SU-DHL-6 (cell line): Measurements from ENCODE around the gene GRIN2B.

Experiments
- H2AFZ ChIP-seq: fragments of 200-600 bp; sonication (generic); 2 replicates; pipeline ENCODE4 v1.6.1; 2014; ENCODE audit warnings: low read depth, mild to moderate bottlenecking, moderate library complexity, mixed read lengths, antibody characterized with exemption, low read length; ENCODE audit not compliant: severe bottlenecking
- H3F3A ChIP-seq: fragments of 200-600 bp; shearing (Covaris generic); 2 replicates; pipeline ENCODE4 v1.6.0; 2016; ENCODE audit warnings: antibody characterized with exemption, mild to moderate bottlenecking; ENCODE audit not compliant: insufficient read depth
- H3K27ac ChIP-seq: fragments of 200-600 bp; sonication (generic); 2 replicates; pipeline ENCODE4 v1.5.1; 2016; ENCODE audit warnings: low read depth, mild to moderate bottlenecking, low read length, moderate library complexity, mixed read lengths
- H3K27me3 ChIP-seq: fragments of 200-600 bp; sonication (generic), shearing (Covaris generic); 2 replicates; pipeline ENCODE4 v1.6.0; 2014; ENCODE audit warnings: mild to moderate bottlenecking, low read length
- H3K36me3 ChIP-seq: fragments of 200-600 bp; sonication (generic); 2 replicates; pipeline ENCODE4 v1.6.1; 2014; ENCODE audit warnings: mild to moderate bottlenecking, low read length, mixed read lengths
- H3K4me2 ChIP-seq: fragments of 300-600, 200-600 bp; shearing (Covaris generic), sonication (generic); 2 replicates; pipeline ENCODE4 v1.6.0; 2014; ENCODE audit warnings: low read length, low read depth, mild to moderate bottlenecking; ENCODE audit not compliant: poor library complexity, severe bottlenecking
- H3K4me3 ChIP-seq: fragments of 200-600 bp; sonication (generic); 2 replicates; pipeline ENCODE4 v1.5.1; 2014; ENCODE audit warnings: antibody characterized with exemption, low read length, mild to moderate bottlenecking, mixed read lengths; ENCODE audit not compliant: insufficient read depth, poor library complexity, severe bottlenecking
- H3K79me2 ChIP-seq: fragments of 200-600 bp; sonication (generic); 2 replicates; pipeline ENCODE4 v1.6.1; 2014; ENCODE audit warnings: mild to moderate bottlenecking, low read length, moderate library complexity; ENCODE audit not compliant: insufficient read depth
- H3K9ac ChIP-seq: fragments of 200-600 bp; sonication (generic); 2 replicates; pipeline ENCODE4 v1.7.0; 2014; ENCODE audit warnings: mild to moderate bottlenecking, low read length
- H3K9me2 ChIP-seq: fragments of 200-600 bp; sonication (generic); replicated peaks from 2 replicates; pipeline ENCODE4 v1.6.1; 2014; ENCODE audit warnings: low read length; ENCODE audit not compliant: insufficient read depth
- H3K9me3 ChIP-seq: fragments of 200-600 bp; sonication (generic); 2 replicates; pipeline ENCODE4 v1.6.1; 2014; ENCODE audit warnings: low read length, mixed read lengths; ENCODE audit not compliant: insufficient read depth
- H4K20me1 ChIP-seq: fragments of 200-600 bp; sonication (generic); 2 replicates; pipeline ENCODE4 v1.6.1; 2014; ENCODE audit warnings: low read depth, mild to moderate bottlenecking, antibody characterized with exemption, low read length, moderate library complexity, mixed read lengths
- CTCF ChIP-seq: fragments of 200-600 bp; sonication (generic); IDR thresholded peaks from one replicate; pipeline ENCODE4 v1.5.1; 2017; ENCODE audit warnings: antibody characterized with exemption, mild to moderate bottlenecking, low read length, moderate library complexity; ENCODE audit not compliant: insufficient read depth, poor library complexity, severe bottlenecking
- EZH2phosphoT487 ChIP-seq: fragments of 200-600 bp; sonication (generic), shearing (Covaris generic); conservative IDR thresholded peaks from 2 replicates; pipeline ENCODE4 v1.6.1; 2018; ENCODE audit warnings: mild to moderate bottlenecking, antibody characterized with exemption, low read length, moderate library complexity, mixed read lengths

GRIN2B gene

GRCh38 chr12:13980538-13981295 is 685 bp downstream of the GRIN2B start:
- TF ChIP-seq CTCF: no peak
- no peak for TF ChIP-seq EZH2phosphoT487
- H3K4me2 ChIP-seq: no peak overlapping the region
- no peaks in the 10 kb centered on the region for H3K9me2 ChIP-seq
- H3K9me3 ChIP-seq: no peaks in the 10 kb centered on the region
- no peaks in the 10 kb centered on the region for H3K79me2 ChIP-seq
- no peaks in the 10 kb centered on the region for H4K20me1 ChIP-seq
- H3K27ac ChIP-seq: no peak overlapping the region
- H3K27me3 ChIP-seq: no peaks in the 10 kb centered on the region
- no peak overlapping the region for H2AFZ ChIP-seq
- no peak overlapping the region for H3K4me3 ChIP-seq
- H3F3A ChIP-seq: no peaks in the 10 kb centered on the region
- no peak overlapping the region for H3K9ac ChIP-seq
- H3K36me3 ChIP-seq: no peaks in the 10 kb centered on the region

- Histone ChIP-seq H3K27ac (no peak overlapping the region), H3K36me3 (no peaks in the 10 kb centered on the region), H2AFZ (no peak overlapping the region), H3K27me3 (no peaks in the 10 kb centered on the region), H4K20me1 (no peaks in the 10 kb centered on the region), H3K79me2 (no peaks in the 10 kb centered on the region), H3K9me3 (no peaks in the 10 kb centered on the region), H3K9me2 (no peaks in the 10 kb centered on the region), H3K4me3 (no peak overlapping the region), H3K9ac (no peak overlapping the region), H3F3A (no peaks in the 10 kb centered on the region), H3K4me2 (no peak overlapping the region)
- TF ChIP-seq CTCF (no peak), EZH2phosphoT487 (no peak)
Observed at GRCh38 chr12:13979772-13980378, 1.5 kb downstream of the GRIN2B start.

DNA sequence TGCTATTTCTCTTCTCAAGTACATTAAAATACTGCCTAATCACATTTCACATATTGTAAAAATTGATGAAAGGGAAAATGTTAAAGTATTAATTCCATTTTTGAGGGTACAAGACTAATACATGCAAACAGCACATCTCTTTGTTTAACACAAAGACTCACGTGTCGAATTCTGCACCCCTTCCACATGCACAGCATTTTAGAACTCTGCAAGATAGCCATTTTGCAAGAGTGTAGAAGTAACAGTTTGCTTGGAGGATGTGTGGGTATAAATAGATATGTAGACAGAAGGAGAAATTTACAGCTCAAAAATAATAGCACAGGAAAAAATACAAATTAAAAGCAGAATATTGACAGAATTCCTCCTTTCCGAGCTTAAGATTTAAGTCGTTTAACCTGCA is 2.5 kb downstream of the GRIN2B start:
- no peak overlapping the region for H2AFZ ChIP-seq
- H3K27me3 ChIP-seq: no peaks in the 10 kb centered on the region
- no peaks in the 10 kb centered on the region for H3K36me3 ChIP-seq
- H4K20me1 ChIP-seq: no peaks in the 10 kb centered on the region
- no peaks in the 10 kb centered on the region for H3K9me2 ChIP-seq
- H3K79me2 ChIP-seq: no peaks in the 10 kb centered on the region
- H3K4me2 ChIP-seq: no peak overlapping the region
- no peaks in the 10 kb centered on the region for H3K9me3 ChIP-seq
- H3F3A ChIP-seq: no peaks in the 10 kb centered on the region
- no peak overlapping the region for H3K4me3 ChIP-seq
- H3K27ac ChIP-seq: no peak overlapping the region
- H3K9ac ChIP-seq: no peak overlapping the region
- TF ChIP-seq EZH2phosphoT487 (no peak), CTCF (no peak)
